Measurements from ENCODE around the gene PAQR7.

The PAQR7 gene

DNA sequence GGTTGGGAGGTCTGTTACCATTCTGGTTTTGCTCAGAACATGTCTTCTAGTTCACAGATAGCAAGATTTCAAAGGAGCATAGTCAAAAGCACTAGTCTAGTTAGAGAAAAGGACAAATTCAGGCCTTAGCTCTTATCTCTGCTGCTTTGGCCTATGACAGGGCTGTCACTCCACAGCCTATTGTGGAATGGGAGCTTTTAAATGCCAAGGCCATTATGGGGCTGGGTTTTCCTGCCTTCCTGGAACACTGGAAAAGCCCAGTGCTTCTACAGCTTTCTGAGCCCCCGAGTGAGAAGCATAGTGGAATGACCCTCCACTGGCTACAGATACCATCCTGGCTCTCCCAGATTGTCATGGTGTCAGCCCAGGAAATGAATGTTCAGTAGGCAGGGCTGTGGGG is 46.5 kb downstream of the PAQR7 start:
- TF ChIP-seq CTCF (conservative IDR thresholded peaks at IDR 0.05; ENCODE audit: low read depth, low read length), result no peak
- no peak for DNase-seq (ENCODE audit: low read depth)
- H3K4me3 ChIP-seq (ENCODE audit: low read depth, low read length), result no peak overlapping the region

- DNase-seq (ENCODE audit: low read depth), result no peak
- no peak overlapping the region for H3K4me3 ChIP-seq (ENCODE audit: low read depth, low read length)
- no peak for TF ChIP-seq CTCF (conservative IDR thresholded peaks at IDR 0.05; ENCODE audit: low read depth, low read length)
Observed at GRCh38 chr1:25828491-25828890, 47.0 kb downstream of the PAQR7 start.

DNA sequence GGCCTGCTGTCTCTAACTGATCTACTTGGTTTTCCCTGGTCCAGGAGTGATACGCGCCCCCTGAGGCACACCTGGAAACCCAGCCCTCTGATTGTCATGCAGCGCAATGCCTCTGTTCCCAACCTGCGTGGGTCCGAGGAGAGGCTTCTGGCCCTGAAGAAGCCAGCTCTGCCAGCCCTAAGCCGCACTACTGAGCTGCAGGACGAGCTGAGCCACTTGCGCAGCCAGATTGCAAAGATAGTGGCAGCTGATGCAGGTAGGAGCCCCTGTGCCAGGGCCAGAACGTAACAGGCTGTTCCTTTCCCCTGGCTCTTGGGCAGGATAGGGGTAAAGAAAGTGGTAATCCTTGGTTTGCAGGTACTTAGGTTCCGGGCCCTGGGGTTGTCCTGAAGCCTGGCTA is 48.9 kb downstream of the PAQR7 start:
- no peak for TF ChIP-seq CTCF (conservative IDR thresholded peaks at IDR 0.05; ENCODE audit: low read depth, low read length)
- no peak for DNase-seq (ENCODE audit: low read depth)
- no peak overlapping the region for H3K4me3 ChIP-seq (ENCODE audit: low read depth, low read length)

- DNase-seq (ENCODE audit: low read depth), result no peak
- no peak overlapping the region for H3K4me3 ChIP-seq (ENCODE audit: low read depth, low read length)
- no peak for TF ChIP-seq CTCF (conservative IDR thresholded peaks at IDR 0.05; ENCODE audit: low read depth, low read length)
Observed at GRCh38 chr1:25825605-25826004, 49.9 kb downstream of the PAQR7 start.

- peak overlapping the region; percentile 92 for H3K4me3 ChIP-seq (ENCODE audit: low read depth, low read length)
- DNase-seq (ENCODE audit: low read depth), result peak; percentile 51
- TF ChIP-seq CTCF (conservative IDR thresholded peaks at IDR 0.05; ENCODE audit: low read depth, low read length), result no peak
Observed at GRCh38 chr1:25821630-25822091, 53.8 kb downstream of the PAQR7 start.

DNA sequence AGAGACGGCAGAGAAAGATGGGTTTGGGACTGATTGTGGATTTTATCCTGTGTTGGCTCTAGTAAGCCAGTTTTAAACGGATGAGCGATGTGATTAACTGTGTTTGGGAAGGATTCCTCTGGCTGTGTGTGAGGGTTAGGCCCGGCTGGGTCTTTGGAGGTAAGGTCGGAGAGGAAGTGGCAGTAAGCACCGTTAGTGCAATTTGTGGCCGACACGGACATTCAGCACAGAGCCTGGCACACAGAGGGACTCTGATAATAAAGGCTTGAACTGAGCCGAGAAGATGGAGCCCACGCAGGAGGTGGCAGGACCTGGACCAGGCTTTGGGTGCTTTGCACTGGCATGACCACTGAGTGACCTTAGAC is 54.4 kb downstream of the PAQR7 start:
- TF ChIP-seq CTCF (conservative IDR thresholded peaks at IDR 0.05; ENCODE audit: low read depth, low read length), result no peak

GRCh38 chr1:25820247-25821111 is 55.0 kb downstream of the PAQR7 start:
- peak; percentile 65 for DNase-seq (ENCODE audit: low read depth)
- TF ChIP-seq CTCF (conservative IDR thresholded peaks at IDR 0.05; ENCODE audit: low read depth, low read length), result no peak
- H3K4me3 ChIP-seq (ENCODE audit: low read depth, low read length), result peak overlapping the region; percentile 92

More for the DNA sequence above, 54.4 kb downstream of the PAQR7 start:
- peak overlapping the region; percentile 92 for H3K4me3 ChIP-seq (ENCODE audit: low read depth, low read length)
- no peak for DNase-seq (ENCODE audit: low read depth)

All from choroid plexus epithelial cell (primary cell).